Aorta (tissue), 5 donors: ENCODE results near the gene ENSA. TPM values are rescaled to one million over a fixed set of nuclear protein-coding genes. Genes with fewer than 3 reads are reported as not detected.
"Not testable (repeated sequence)": the region's sequence is repeated elsewhere in the genome, so short reads cannot be mapped to it uniquely, and the experiment has no call there.

Experiments used
- ATAC-seq: fragments of 200-7000 bp; cut with Tn5 transposase; one replicate; pipeline ENCODE4 v1.9.1; 2022; ENCODE audit warnings: moderate library complexity; ENCODE audit not compliant: low FRiP score
- DNase-seq, 2 donors: peaks; one replicate each; pipeline ENCODE4 v3.0.0-alpha.2; 2020
- H3K27ac ChIP-seq, 2 donors: one replicate each; pipeline ENCODE4 v1.5.1; 2013; ENCODE audit warnings: low read length in 2 of 2, mild to moderate bottlenecking in 2 of 2, moderate library complexity in 2 of 2, control low read depth in 1 of 2, inconsistent platforms in 1 of 2, low read depth in 1 of 2
- H3K27me3 ChIP-seq, 2 donors: one replicate each; pipeline ENCODE4 v1.6.1; 2013; ENCODE audit warnings: control low read depth in 1 of 2, low read length in 1 of 2, mild to moderate bottlenecking in 1 of 2, moderate library complexity in 1 of 2; ENCODE audit not compliant: insufficient read depth in 2 of 2, control insufficient read depth in 1 of 2
- H3K36me3 ChIP-seq, 2 donors: one replicate each; pipeline ENCODE4 v1.6.1; 2013; ENCODE audit warnings: control low read depth in 1 of 2, low read length in 1 of 2, mild to moderate bottlenecking in 1 of 2; ENCODE audit not compliant: insufficient read depth in 2 of 2, control insufficient read depth in 1 of 2
- H3K4me1 ChIP-seq, 2 donors: one replicate each; pipeline ENCODE4 v1.6.1; 2013; ENCODE audit warnings: low read length in 2 of 2, control low read depth in 1 of 2, mild to moderate bottlenecking in 1 of 2, moderate library complexity in 1 of 2; ENCODE audit not compliant: insufficient read depth in 2 of 2, control insufficient read depth in 1 of 2
- H3K4me3 ChIP-seq, 2 donors: one replicate each; pipeline ENCODE4 v1.5.1; 2013; ENCODE audit warnings: low read length in 2 of 2, control low read depth in 1 of 2, mild to moderate bottlenecking in 1 of 2
- H3K9me3 ChIP-seq: one replicate; pipeline ENCODE4 v1.6.1; 2013; ENCODE audit warnings: mild to moderate bottlenecking, low read length; ENCODE audit not compliant: control insufficient read depth
- WGBS, 2 donors: extraction: QIAGEN DNeasy Blood & Tissue Kit; methylation state at CpG; one replicate each; pipeline ENCODE4 v1.1.7; 2013; 5-methylcytosine and 5-hydroxymethylcytosine counted together
- intact Hi-C, 2 donors: fragments of 100-400 bp; cut with DNase I; formaldehyde crosslinking; loops; one replicate each; pipeline versions ENCODE4 v1.14.2 to v1.15.0; 2022
- polyA plus RNA-seq, 2 donors: library from polyadenylated mRNA; stranded (reverse); fragments of 200-250 nt; gene quantifications; one replicate each; pipeline ENCODE4 v1.2.3, GENCODE V29; 2013
- total RNA-seq, 2 donors: library from RNA; stranded (reverse); fragmentation: NEBNext Ultra II Directional; extraction: Animal tissue kit (Norgen Biotek cat#: 25700); gene quantifications; one replicate each; pipeline ENCODE4 v1.2.1, GENCODE V29; 2021
- donor health status: healthy with polysubstance abuse.
- donor health status: Bipolar disorder and iron deficiency.
- donor health status: DM: no; HTN: no; CAD: no.
- donor health status: DM: no; HTN: no; CAD: no.
- donor health status: DM: yes; HTN: yes; CAD: no.

ENSA gene
- total and polyA plus RNA-seq, 4 donors, result 113 to 178 (median 143) TPM

DNA sequence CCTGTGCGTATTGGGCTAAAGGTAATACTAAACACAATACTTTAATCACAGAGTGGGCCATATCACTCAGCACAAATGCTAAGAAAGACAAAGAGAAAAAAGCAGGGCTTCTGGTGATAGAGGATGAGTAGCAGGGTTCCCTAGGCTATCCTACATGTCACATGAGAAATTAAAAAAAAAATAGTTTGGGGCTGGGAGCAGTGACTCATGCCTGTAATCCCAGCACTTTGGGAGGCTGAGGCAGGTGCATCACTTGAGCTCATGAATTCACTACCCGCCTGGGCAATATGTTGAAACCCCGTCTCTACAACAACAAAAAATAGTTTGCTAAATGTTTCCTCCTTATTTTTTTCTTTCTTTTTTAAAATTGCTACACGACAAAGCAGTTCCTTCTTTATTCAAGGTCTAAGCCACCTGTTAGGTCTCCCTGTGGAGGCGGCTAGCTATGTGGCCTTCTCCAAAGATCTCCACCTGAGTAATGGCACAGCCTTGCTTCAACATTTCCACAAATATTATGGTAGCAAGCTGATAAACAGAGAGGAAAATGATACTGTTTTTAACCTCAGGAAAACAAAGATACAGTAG, 1.5 kb downstream of the ENSA start:
- Histone ChIP-seq H3K27me3 (no peaks in the 10 kb centered on the region), H3K4me3 (peak overlapping the region; percentile 28 to 35), H3K27ac (no peak overlapping the region), H3K9me3 (no peaks in the 10 kb centered on the region), H3K36me3 (peaks cover 0 to 5% of the 10 kb centered on the region in 2 donors), H3K4me1 (no peaks in the 10 kb centered on the region)
- DNase-seq (no peak), ATAC-seq (no peak)
- intact Hi-C loops, result loop anchor here in 1 of 2 donors (2.0 to 10.0 kb wide), 2 partner anchors 67 to 163 kb away; no protein-coding TSS in a partner anchor
- 82 to 83% methylated on average over 5 of the region's 5 CpGs for WGBS, 2 donors

DNA sequence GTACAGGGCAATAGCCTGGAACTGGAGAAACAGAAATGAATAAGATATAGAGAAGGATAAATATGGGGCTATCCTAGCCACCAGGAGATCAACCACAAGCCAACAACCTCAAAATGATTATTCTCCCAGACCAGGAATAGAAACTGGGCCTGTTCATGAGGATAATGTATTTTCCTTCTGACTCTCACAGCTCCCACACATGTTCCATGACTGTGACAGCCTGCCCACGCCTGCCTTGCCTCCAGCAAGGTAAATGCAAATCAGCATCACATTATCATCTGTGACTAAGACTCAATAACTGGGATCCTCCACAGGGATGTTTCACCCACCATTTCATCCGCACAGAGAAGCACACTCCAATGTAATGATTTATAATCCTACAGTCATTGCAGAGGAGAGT, 3.3 kb downstream of the ENSA start:
- Histone ChIP-seq H3K4me3 (no peak overlapping the region), H3K27me3 (no peaks in the 10 kb centered on the region), H3K9me3 (no peaks in the 10 kb centered on the region), H3K4me1 (no peaks in the 10 kb centered on the region), H3K36me3 (peaks cover 0 to 5% of the 10 kb centered on the region in 2 donors), H3K27ac (no peak overlapping the region)
- ATAC-seq (no peak), DNase-seq (no peak)
- 87 to 88% methylated on average over 2 of the region's 2 CpGs for WGBS, 2 donors
- intact Hi-C loops, result loop anchor here in 1 of 2 donors (10.0 kb wide), 1 partner anchor 161 kb away; no protein-coding TSS in a partner anchor

DNA sequence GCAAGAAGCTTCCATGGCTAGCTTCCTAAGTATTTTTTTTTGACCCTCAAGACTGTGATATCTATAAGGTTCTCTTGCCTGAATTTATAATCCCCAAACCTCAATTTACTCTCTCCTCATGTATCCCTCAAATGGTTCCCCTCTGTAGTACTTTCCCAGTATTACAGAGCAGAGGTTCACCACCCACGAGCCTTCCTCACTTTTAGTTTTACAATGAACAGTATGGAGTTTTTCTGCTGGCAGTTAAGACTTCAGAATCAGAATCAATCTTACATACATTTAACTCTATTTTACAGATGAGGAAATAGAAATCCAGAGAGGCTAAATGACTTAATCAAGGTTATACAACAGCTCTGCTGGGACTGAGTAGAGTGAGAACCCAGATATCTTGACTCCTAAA, 4.9 kb downstream of the ENSA start:
- ATAC-seq, H3K27me3 ChIP-seq, DNase-seq, H3K4me3 ChIP-seq, H3K9me3 ChIP-seq, H3K27ac ChIP-seq, H3K36me3 ChIP-seq: not testable (repeated sequence)
- 74 to 75% methylated on average over 1 of the region's 1 CpG for WGBS, 2 donors
- H3K4me1 ChIP-seq, result peaks cover 0 to 12% of the 10 kb centered on the region in 2 donors
- intact Hi-C loops, result loop anchor here in 1 of 2 donors (10.0 kb wide), 1 partner anchor 160 kb away; no protein-coding TSS in a partner anchor

DNA sequence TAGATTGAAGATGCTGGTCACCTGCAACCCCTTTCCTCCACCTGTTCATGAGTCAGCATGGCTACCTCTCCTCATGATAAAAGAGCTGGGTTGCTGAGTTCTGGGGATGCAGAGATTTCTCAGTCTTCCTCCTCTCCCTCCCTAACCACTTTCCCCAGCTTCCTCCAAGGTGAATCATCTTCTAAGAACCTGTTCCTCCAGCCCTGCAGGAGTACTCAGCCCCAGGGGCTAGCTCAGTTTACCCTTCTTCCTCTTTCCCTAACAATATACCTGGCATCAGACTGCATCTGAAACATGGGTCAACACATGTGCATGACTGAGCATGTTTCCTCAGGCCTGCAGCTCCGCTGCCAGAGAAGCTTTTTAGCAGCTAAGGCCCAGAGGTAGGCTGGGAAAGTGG, 5.3 kb downstream of the ENSA start:
- not testable (repeated sequence) for H3K4me3 ChIP-seq, H3K36me3 ChIP-seq, H3K27me3 ChIP-seq, H3K9me3 ChIP-seq, ATAC-seq, DNase-seq
- 86 to 100% methylated on average over 1 of the region's 1 CpG for WGBS, 2 donors
- Histone ChIP-seq H3K27ac (peak overlapping the region in 1 of 2 donors; percentile 20), H3K4me1 (peaks cover 0 to 13% of the 10 kb centered on the region in 2 donors)
- intact Hi-C loops, result loop anchor here in 1 of 2 donors (10.0 kb wide), 1 partner anchor 159 kb away; no protein-coding TSS in a partner anchor

DNA sequence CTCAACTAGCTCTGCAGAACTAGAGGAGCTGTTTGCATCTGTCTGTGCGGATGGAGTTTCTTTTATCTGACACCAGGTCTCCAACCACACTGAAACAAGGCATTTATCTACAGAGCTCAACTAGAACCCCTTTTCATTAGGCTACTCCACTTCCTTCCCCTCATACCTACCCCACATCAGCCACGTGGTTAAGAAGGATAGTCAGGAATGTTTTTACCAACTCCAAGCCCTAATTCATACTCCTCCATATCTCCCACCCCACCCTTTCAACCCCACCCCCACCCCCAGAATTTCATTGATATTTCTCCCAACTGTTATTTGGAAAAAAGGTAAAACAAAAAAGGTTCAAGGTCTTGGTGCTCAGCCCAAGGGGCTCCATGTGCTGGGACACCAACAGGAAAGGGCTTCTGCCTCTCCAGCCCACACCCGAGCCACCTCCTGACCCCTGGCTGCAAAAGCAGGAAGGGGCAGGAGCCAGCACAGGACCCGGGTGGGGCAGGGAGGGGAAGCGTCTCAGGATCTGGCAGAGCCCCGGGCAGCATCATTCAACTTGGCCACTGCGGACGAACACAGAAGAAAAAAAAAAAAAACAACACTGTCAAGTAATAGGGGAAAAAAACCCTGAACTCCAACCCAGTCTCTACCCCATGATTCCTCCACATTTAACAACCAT, 7.0 kb downstream of the ENSA start:
- 20 to 27% methylated on average over 8 of the region's 8 CpGs for WGBS, 2 donors
- Histone ChIP-seq H3K4me3 (no peak overlapping the region), H3K9me3 (no peaks in the 10 kb centered on the region), H3K36me3 (peaks cover 0 to 5% of the 10 kb centered on the region in 2 donors), H3K27ac (no peak overlapping the region), H3K27me3 (no peaks in the 10 kb centered on the region), H3K4me1 (peaks cover 0 to 13% of the 10 kb centered on the region in 2 donors)
- intact Hi-C loops, result loop anchor here in 1 of 2 donors (10.0 kb wide), 1 partner anchor 158 kb away; no protein-coding TSS in a partner anchor
- DNase-seq, result peak; percentile 66 to 82
- peak; percentile 43 for ATAC-seq

DNA sequence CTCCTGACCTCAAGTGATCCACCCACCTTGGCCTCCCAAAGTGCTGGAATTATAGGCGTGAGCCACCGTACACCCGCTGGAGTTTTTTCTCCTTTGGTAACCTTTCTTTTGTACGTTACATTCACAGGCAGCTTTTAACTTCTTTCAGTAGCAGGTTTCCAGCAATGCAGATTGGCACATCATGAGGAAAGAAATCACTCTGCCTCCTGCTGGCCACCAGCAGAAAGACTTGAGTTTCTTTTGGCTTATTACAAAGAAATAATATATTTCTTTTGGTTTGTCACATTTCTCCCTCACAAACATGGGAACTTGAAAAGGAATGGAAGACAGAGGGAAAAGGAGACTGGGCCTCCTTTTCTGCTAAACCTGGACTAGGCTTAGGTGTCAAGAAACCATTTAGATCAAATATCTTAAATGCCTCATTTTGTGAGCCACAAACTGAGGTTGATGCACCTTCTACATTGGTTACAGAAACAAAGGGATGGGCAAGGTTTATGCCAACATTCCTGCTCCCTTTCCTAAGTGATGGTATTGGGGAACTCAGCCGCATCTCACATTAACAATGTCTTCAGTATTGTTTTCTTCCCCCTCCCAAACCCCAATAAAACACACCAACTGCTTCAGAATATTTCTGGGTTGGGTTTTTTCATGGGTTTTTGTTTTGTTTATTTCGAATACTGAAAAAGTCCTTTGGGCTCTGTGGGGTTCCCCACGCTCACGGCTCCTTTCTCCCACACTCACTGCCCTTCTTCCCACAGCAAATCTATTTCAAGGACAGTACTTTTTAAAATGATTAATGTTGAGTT, 7.7 kb downstream of the ENSA start:
- no peak overlapping the region for H3K4me3 ChIP-seq
- DNase-seq (peak in 1 of 2 donors; percentile 72), ATAC-seq (peak; percentile 68)
- peaks cover 0 to 5% of the 10 kb centered on the region in 2 donors for H3K36me3 ChIP-seq
- intact Hi-C loops, result loop anchor here (2.0 to 10.0 kb wide), 3 partner anchors 45 to 157 kb away; no protein-coding TSS in a partner anchor
- peaks cover 0 to 13% of the 10 kb centered on the region in 2 donors for H3K4me1 ChIP-seq
- WGBS, 2 donors, result 35 to 37% methylated on average over 8 of the region's 8 CpGs
- H3K27ac ChIP-seq, result peak overlapping the region in 1 of 2 donors; percentile 33
- H3K27me3 ChIP-seq, result no peaks in the 10 kb centered on the region
- no peaks in the 10 kb centered on the region for H3K9me3 ChIP-seq

DNA sequence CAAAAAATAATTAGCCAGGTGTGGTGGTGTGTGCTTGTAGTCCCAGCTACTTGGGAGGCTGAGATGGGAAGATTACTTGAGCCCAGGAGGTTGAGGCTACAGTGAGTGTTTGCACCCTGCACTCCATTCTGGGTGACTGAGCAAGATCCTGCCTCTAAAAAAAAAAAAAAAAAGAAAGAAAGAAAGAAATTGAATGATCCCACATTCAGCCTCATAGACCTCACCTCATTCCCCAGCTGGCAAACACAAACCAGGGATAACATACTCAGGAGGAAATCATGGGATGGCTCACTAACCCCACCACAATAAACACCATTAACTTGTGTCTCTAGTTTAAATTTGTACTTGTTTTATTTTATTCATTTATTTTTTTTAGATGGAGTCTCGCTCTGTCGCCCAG, 8.5 kb downstream of the ENSA start:
- H3K36me3 ChIP-seq, result peaks cover 0 to 5% of the 10 kb centered on the region in 2 donors
- no peaks in the 10 kb centered on the region for H3K27me3 ChIP-seq
- intact Hi-C loops, result loop anchor here (2.0 to 10.0 kb wide), 3 partner anchors 44 to 156 kb away; no protein-coding TSS in a partner anchor
- ATAC-seq, result no peak
- H3K4me1 ChIP-seq, result peaks cover 0 to 13% of the 10 kb centered on the region in 2 donors
- H3K9me3 ChIP-seq, result no peaks in the 10 kb centered on the region
- peak overlapping the region in 1 of 2 donors; percentile 28 for H3K27ac ChIP-seq
- no peak overlapping the region for H3K4me3 ChIP-seq
- DNase-seq, result no peak
- WGBS, 2 donors, result 91 to 94% methylated on average over 2 of the region's 2 CpGs
